ENCODE data around the gene NCSTN. TPM values are rescaled to one million over a fixed set of nuclear protein-coding genes. Genes with fewer than 3 reads are reported as not detected.

NCSTN gene
- total RNA-seq, 2 experiments from 2014 or later: 54.9 to 56.6 TPM

GRCh38 chr1:160358073-160358472 is 14.9 kb downstream of the NCSTN start:
- H3K36me3 ChIP-seq (ENCODE audit: insufficient read depth, low read length): peaks cover 66% of the 10 kb centered on the region
- Mint-ChIP-seq H3K27me3 (no peaks in the 10 kb centered on the region), H3K4me3 (no peak overlapping the region), H3K27ac (no peak overlapping the region), H3K4me1 (ENCODE audit: low read depth) (no peaks in the 10 kb centered on the region), H3K36me3 (ENCODE audit: low read depth) (peaks cover 78% of the 10 kb centered on the region), H3K9me3 (no peaks in the 10 kb centered on the region)
- no peaks in the 10 kb centered on the region for H3K4me1 ChIP-seq (ENCODE audit: insufficient read depth, low read length)
- H3K27me3 ChIP-seq (ENCODE audit: control insufficient read depth in 1 of 2, insufficient read depth in 2 of 2, low read length in 2 of 2): no peaks in the 10 kb centered on the region
- TF ChIP-seq, protein P1, sequence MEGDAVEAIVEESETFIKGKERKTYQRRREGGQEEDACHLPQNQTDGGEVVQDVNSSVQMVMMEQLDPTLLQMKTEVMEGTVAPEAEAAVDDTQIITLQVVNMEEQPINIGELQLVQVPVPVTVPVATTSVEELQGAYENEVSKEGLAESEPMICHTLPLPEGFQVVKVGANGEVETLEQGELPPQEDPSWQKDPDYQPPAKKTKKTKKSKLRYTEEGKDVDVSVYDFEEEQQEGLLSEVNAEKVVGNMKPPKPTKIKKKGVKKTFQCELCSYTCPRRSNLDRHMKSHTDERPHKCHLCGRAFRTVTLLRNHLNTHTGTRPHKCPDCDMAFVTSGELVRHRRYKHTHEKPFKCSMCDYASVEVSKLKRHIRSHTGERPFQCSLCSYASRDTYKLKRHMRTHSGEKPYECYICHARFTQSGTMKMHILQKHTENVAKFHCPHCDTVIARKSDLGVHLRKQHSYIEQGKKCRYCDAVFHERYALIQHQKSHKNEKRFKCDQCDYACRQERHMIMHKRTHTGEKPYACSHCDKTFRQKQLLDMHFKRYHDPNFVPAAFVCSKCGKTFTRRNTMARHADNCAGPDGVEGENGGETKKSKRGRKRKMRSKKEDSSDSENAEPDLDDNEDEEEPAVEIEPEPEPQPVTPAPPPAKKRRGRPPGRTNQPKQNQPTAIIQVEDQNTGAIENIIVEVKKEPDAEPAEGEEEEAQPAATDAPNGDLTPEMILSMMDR (IDR thresholded peaks at IDR 0.05): no peak
- ChIA-PET POLR2A (no interaction called here), CTCF (interaction anchor here (0.5 kb wide), 1 partner anchor 632 kb away, joined by 3 read pairs; no protein-coding TSS in a partner anchor)
- ATAC-seq (ENCODE audit: poor library complexity) (no peak), DNase-seq (no peak)
- H3K27ac ChIP-seq (ENCODE audit: low read depth in 1 of 2, low read length in 2 of 2): no peak overlapping the region
- H3K4me3 ChIP-seq (ENCODE audit: low read length): no peak overlapping the region
- intact Hi-C loops (cut with DNase I, micrococcal nuclease): no loop called here
- no peaks in the 10 kb centered on the region for H3K9me3 ChIP-seq (ENCODE audit: control insufficient read depth in 1 of 2, insufficient read depth in 1 of 2, low read length in 2 of 2)

DNA sequence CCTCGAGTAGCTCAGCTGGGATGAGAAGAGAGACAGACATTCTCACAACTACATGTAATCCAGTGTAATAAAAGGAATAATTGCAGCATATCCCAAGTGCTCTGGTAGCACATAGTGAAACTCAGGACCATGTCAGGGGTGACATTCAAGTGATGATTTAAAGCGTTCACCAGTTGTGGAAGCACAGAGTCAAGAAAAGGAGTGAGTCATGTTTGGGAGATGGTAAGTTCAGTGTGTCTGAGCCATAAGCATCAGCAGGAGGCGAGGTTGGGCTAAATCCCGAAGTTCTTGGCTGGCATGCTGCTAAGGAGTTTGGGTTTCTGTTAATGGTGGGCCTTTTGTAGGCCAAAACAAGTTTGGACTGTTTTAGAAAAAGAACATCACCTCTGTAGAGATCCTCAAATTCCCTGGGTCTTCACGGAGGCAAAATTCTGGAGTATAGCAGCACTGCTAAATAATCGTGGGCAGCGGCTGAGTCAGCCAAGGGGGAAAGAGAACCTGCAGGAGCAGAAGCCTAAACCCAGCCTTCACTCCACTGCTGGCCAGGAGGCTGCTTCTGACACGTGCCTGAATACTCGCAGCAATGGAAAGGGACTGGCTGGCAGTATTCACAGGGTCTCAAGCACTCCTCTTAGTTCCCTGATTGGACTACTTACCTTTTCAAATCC is 16.5 kb downstream of the NCSTN start:
- TF ChIP-seq, protein P1 (IDR thresholded peaks at IDR 0.05): no peak
- DNase-seq (no peak), ATAC-seq (ENCODE audit: poor library complexity) (no peak)
- Mint-ChIP-seq H3K27ac (no peak overlapping the region), H3K36me3 (ENCODE audit: low read depth) (peaks cover 62% of the 10 kb centered on the region), H3K27me3 (no peaks in the 10 kb centered on the region), H3K9me3 (no peaks in the 10 kb centered on the region), H3K4me3 (no peak overlapping the region), H3K4me1 (ENCODE audit: low read depth) (no peaks in the 10 kb centered on the region)
- POLR2A ChIA-PET: no interaction called here
- Histone ChIP-seq H3K27me3 (ENCODE audit: control insufficient read depth in 1 of 2, insufficient read depth in 2 of 2, low read length in 2 of 2) (no peaks in the 10 kb centered on the region), H3K36me3 (ENCODE audit: insufficient read depth, low read length) (peaks cover 49% of the 10 kb centered on the region), H3K9me3 (ENCODE audit: control insufficient read depth in 1 of 2, insufficient read depth in 1 of 2, low read length in 2 of 2) (no peaks in the 10 kb centered on the region), H3K4me1 (ENCODE audit: insufficient read depth, low read length) (no peaks in the 10 kb centered on the region), H3K4me3 (ENCODE audit: low read length) (no peak overlapping the region), H3K27ac (ENCODE audit: low read depth in 1 of 2, low read length in 2 of 2) (no peak overlapping the region)
- intact Hi-C loops (cut with DNase I, micrococcal nuclease): no loop called here
- CTCF ChIA-PET: no interaction called here

- Mint-ChIP-seq H3K36me3 (ENCODE audit: low read depth) (peaks cover 56% of the 10 kb centered on the region), H3K9me3 (no peaks in the 10 kb centered on the region)
- DNase-seq: no peak
Observed at GRCh38 chr1:160360227-160360695, 17.1 kb downstream of the NCSTN start.

More at GRCh38 chr1:160360227-160360695, 17.1 kb downstream of the NCSTN start:
- no peaks in the 10 kb centered on the region for H3K4me1 ChIP-seq (ENCODE audit: insufficient read depth, low read length)
- intact Hi-C loops (cut with DNase I, micrococcal nuclease): no loop called here
- no peak overlapping the region for H3K27ac Mint-ChIP-seq
- POLR2A ChIA-PET: no interaction called here
- TF ChIP-seq, protein P1 (IDR thresholded peaks at IDR 0.05): no peak
- H3K9me3 ChIP-seq (ENCODE audit: control insufficient read depth in 1 of 2, insufficient read depth in 1 of 2, low read length in 2 of 2): no peaks in the 10 kb centered on the region
- H3K27me3 ChIP-seq (ENCODE audit: control insufficient read depth in 1 of 2, insufficient read depth in 2 of 2, low read length in 2 of 2): no peaks in the 10 kb centered on the region
- no peaks in the 10 kb centered on the region for H3K4me1 Mint-ChIP-seq (ENCODE audit: low read depth)
- no peak overlapping the region for H3K4me3 Mint-ChIP-seq
- H3K27ac ChIP-seq (ENCODE audit: low read depth in 1 of 2, low read length in 2 of 2): no peak overlapping the region
- H3K27me3 Mint-ChIP-seq: no peaks in the 10 kb centered on the region
- CTCF ChIA-PET: interaction anchor here (0.7 kb wide), 1 partner anchor 247 kb away, joined by 3 read pairs; no protein-coding TSS in a partner anchor
- H3K36me3 ChIP-seq (ENCODE audit: insufficient read depth, low read length): peaks cover 44% of the 10 kb centered on the region
- ATAC-seq (ENCODE audit: poor library complexity): no peak
- H3K4me3 ChIP-seq (ENCODE audit: low read length): no peak overlapping the region

Measured in CD4-positive, alpha-beta T cell (primary cell).